ENCODE results near the gene SYNE3.

- TF ChIP-seq CTCF (IDR thresholded peaks at IDR 0.05; ENCODE audit: poor library complexity): no peak
- TF ChIP-seq EZH2 (IDR thresholded peaks at IDR 0.05; ENCODE audit: borderline replicate concordance): no peak
- no peak for TF ChIP-seq EZH2phosphoT487 (IDR thresholded peaks at IDR 0.05; ENCODE audit: low read depth, severe bottlenecking, unreplicated experiment)
Measured at GRCh38 chr14:95536671-95537070, 20.2 kb upstream of the SYNE3 start.

All from hepatocyte (in vitro differentiated cells).